Measurements from ENCODE around the gene SMOC1.

DNA sequence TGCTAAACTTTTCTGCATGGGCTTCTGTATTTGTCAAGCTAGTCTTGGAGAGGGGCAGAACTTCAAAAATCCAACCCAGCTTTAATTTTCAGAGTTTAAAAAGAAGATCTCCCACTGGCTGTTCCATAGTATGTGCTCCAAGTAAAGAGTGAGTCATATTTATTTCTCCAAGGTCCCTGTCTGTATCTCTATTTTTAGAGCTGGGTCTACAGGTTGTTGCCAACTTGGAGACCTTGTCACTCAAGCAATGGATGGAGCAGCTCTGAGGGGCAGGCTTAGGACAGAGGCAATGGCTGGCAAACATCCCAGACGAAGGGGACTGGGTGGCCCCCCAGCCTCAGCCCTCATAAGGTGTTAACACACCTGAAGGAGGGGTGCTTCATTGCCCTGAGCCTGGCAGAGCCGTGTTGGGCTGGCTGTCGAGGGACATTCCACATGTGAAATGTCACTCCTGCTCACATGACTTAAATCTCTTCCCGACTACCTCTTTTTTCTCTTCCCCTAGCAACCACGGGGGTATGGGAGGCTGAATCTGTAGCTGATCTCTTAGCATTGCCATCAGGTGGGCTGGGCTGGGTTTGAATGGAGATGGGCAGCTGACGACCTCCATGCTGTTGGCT lies 103.1 kb downstream of the SMOC1 start:
- TF ChIP-seq ARNT (IDR thresholded peaks at IDR 0.05), result no peak
- TF ChIP-seq, protein P1, sequence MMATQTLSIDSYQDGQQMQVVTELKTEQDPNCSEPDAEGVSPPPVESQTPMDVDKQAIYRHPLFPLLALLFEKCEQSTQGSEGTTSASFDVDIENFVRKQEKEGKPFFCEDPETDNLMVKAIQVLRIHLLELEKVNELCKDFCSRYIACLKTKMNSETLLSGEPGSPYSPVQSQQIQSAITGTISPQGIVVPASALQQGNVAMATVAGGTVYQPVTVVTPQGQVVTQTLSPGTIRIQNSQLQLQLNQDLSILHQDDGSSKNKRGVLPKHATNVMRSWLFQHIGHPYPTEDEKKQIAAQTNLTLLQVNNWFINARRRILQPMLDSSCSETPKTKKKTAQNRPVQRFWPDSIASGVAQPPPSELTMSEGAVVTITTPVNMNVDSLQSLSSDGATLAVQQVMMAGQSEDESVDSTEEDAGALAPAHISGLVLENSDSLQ (IDR thresholded peaks at IDR 0.05), result no peak
- no peak for TF ChIP-seq FOXM1 (IDR thresholded peaks at IDR 0.05; ENCODE audit: borderline replicate concordance)
